GM12873 (cell line): ENCODE results near the gene GAPDHS.
A peak's percentile ranks its signal among the peaks of the same experiment; 100 is the strongest.

Experiments used
- TF ChIP-seq, protein P1 (sequence below): IDR thresholded peaks from 2 replicates; pipeline ENCODE4 v1.5.1; 2012; ENCODE audit warnings: low read depth, mild to moderate bottlenecking, moderate library complexity, low read length, control low read depth; ENCODE audit not compliant: insufficient read depth; ENCODE audit errors: missing control alignments

The GAPDHS gene

DNA sequence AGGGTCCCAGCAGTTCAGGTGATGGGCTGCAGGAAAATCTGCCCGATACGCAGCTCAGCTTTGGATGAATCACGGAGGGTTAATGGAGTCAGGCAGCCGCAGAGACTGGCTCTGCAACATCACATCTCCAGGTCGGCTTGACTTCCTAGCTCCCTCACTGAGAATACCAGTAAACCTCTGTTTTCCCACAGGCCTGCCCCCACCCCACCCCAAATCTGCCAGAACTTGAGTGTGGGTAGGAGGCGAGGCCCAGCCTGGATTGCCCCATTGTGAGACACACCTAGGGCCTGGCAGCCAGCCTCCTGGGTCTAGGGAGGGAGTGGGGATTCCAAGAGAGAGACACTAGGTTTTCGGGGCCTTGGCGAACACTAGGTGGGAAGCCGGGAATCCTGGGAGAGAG lies 39.3 kb upstream of the GAPDHS start:
- TF ChIP-seq, protein P1, sequence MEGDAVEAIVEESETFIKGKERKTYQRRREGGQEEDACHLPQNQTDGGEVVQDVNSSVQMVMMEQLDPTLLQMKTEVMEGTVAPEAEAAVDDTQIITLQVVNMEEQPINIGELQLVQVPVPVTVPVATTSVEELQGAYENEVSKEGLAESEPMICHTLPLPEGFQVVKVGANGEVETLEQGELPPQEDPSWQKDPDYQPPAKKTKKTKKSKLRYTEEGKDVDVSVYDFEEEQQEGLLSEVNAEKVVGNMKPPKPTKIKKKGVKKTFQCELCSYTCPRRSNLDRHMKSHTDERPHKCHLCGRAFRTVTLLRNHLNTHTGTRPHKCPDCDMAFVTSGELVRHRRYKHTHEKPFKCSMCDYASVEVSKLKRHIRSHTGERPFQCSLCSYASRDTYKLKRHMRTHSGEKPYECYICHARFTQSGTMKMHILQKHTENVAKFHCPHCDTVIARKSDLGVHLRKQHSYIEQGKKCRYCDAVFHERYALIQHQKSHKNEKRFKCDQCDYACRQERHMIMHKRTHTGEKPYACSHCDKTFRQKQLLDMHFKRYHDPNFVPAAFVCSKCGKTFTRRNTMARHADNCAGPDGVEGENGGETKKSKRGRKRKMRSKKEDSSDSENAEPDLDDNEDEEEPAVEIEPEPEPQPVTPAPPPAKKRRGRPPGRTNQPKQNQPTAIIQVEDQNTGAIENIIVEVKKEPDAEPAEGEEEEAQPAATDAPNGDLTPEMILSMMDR: no peak

DNA sequence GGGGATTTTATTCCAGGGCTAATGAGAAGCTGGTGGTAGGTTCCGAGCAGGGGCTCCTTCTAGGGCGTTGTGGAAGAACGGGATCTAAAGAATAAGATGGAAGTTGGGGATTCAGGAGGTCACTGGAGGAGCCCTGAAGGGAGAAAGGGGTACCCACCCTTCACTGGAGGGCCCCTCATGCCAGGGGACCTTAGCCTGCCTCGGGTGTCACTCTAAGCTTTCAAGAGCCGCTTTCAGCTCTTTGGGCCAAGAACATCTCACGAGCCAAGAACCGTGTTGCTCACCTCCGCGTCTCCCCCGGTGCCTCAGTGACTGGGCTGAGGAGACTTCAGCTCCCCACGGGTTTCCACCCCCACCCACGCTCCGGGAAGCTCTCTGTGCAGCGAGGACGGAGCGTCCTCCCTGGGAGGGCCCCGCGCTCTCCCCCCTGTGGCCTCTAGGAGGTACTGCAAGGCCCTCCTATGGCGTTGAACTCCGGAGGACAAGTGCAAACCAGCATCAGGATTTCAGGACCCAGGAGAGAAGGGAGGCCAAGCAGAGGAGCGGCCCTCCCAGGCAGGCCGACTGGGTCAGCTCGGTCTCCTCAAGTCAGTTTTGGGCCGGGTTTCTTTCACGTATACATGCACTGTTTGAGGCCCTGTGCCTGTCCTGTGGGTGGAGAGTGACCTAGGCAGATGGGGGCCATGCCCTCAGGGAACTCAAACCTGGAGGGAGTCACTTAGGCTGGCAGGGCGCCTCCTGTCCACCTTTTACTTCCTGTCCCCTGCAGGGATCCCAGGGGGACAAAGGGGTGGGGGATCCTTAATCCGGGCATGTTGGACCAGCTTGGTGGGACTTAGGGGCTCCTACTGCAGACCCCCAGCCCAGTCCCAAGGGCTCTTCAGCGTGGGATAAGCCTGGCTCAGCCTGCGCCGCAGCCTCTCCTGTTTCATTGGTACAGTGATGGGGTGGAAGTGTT lies 37.9 kb upstream of the GAPDHS start:
- TF ChIP-seq, protein P1: peak; percentile 99

DNA sequence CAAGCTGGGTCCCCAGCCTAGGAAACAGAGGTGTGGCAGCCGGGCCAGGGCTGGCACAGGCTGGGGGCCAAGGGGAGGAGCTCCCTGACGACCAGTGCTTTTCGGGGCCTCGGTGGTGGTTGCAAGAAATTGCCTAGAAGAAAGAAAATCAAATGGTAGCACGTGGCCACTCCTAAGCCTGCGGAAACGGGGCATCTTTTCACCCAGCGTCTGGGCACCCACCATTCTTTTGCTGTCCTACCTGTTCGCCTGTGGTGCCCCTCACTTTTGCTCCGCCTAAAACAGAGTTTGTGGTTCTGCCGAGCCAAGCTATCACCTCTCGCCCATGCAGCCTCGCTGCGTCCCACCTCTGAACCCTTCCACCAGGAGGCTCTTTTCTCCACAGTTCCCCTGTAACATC lies 35.9 kb upstream of the GAPDHS start:
- TF ChIP-seq, protein P1: no peak

DNA sequence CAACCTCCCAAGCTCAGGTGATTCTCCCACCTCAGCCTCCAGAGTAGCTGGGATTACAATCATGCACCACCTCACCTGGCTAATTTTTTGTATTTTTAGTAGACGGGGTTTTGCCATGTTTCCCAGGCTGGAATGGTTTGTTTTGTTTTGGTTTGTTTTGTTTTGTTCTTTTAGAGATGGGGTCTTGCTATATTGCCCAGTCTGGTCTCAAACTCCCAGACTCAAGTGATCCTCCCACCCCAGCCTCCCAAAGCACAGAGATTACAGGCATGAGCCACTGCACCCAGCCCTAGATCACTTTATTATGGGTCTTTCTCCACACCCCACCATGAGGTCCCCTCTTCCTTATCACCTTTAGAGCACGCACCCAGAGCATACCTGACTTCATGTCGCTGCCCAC lies 35.0 kb upstream of the GAPDHS start:
- TF ChIP-seq, protein P1: no peak

DNA sequence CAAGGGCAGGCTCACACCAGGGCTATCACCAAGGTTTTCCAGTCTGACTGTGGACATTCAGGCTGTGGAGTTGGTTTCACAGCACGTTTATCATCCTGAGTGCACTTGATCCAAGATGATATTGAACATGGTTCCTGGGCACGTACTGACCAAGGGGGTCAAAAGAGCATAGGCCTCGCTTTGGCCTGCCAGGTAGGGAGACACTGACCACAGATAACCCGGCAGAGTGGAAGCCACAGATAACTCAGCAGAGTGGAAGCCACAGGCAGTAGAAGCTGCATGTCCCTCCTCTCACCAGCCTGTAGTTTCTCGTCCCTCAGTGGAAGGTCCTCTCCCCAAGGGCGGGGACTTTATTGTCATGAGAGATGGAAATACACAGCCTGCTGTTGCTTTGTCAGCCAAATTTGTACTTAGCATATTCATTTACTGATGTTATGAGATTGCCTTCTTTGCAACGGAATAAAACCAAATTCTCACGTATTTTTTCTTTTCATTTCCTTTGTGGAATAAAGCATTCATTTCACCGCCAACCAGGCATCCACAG lies 34.2 kb upstream of the GAPDHS start:
- TF ChIP-seq, protein P1: no peak

DNA sequence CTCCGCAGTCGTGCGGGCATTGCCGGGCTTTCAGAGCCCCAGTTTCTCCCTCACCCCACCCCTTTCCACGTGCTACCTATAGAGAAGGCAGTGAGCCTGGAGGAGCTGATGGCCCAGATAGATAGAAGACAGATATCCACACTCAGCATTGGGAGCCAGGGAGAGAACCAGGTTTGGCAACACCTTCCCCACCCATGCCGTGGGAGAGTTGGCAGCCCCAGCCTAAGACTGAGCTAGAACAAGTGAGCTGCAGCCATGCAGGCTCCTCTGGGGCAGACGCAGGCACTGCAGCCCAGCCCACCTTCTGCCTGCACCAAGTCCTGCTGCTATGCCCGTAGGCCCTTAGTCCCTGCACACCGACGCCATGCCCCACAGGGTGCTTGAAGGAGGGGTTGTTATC lies 32.6 kb upstream of the GAPDHS start:
- TF ChIP-seq, protein P1: no peak

- TF ChIP-seq, protein P1: no peak
Observed at GRCh38 chr19:35501684-35502083, 31.6 kb upstream of the GAPDHS start.
